Epithelial cell of esophagus (primary cell): ENCODE data around the gene ZNF609.
A peak's percentile ranks its signal among the peaks of the same experiment; 100 is the strongest.

ENCODE experiments used
- DNase-seq: peaks from one replicate; pipeline ENCODE4 v3.0.0; 2010; ENCODE audit warnings: low read depth
- H3K4me3 ChIP-seq: 2 replicates; pipeline ENCODE4 v1.5.1; 2011; ENCODE audit warnings: mild to moderate bottlenecking, low read length, control low read depth
- CTCF ChIP-seq: IDR thresholded peaks from 2 replicates; pipeline ENCODE4 v1.5.1; 2011; ENCODE audit warnings: low read depth, mild to moderate bottlenecking, low read length, control low read depth, inconsistent platforms; ENCODE audit not compliant: insufficient read depth; ENCODE audit errors: missing control alignments

ZNF609 gene

GRCh38 chr15:64443747-64444621, 16.4 kb upstream of the ZNF609 start:
- TF ChIP-seq CTCF, result no peak
- H3K4me3 ChIP-seq, result no peak overlapping the region

GRCh38 chr15:64444836-64445235, 15.5 kb upstream of the ZNF609 start:
- no peak for DNase-seq
- H3K4me3 ChIP-seq, result no peak overlapping the region
- no peak for TF ChIP-seq CTCF

More at GRCh38 chr15:64443747-64444621, 16.4 kb upstream of the ZNF609 start:
- peak; percentile 89 for DNase-seq

GRCh38 chr15:64447536-64448315, 12.7 kb upstream of the ZNF609 start:
- no peak overlapping the region for H3K4me3 ChIP-seq
- TF ChIP-seq CTCF, result no peak
- DNase-seq, result no peak

- no peak overlapping the region for H3K4me3 ChIP-seq
- no peak for DNase-seq
- no peak for TF ChIP-seq CTCF
Observed at GRCh38 chr15:64452988-64453688, 7.2 kb upstream of the ZNF609 start.

- TF ChIP-seq CTCF, result no peak
- DNase-seq, result no peak
- no peak overlapping the region for H3K4me3 ChIP-seq
Observed at GRCh38 chr15:64453689-64454037, 6.7 kb upstream of the ZNF609 start.

GRCh38 chr15:64454282-64454681, 6.1 kb upstream of the ZNF609 start:
- TF ChIP-seq CTCF, result no peak
- no peak overlapping the region for H3K4me3 ChIP-seq
- DNase-seq, result no peak
